HEK293 (cell line): ENCODE measurements around the gene ZNF45.

Experiments
- BCL11B ChIP-seq: fragments of 450-650 bp; formaldehyde crosslinking; IDR thresholded peaks from 2 replicates; pipeline ENCODE4 v1.5.1; 2016; ENCODE audit warnings: low read depth, missing biosample characterization, missing genetic modification characterization
- KLF16 ChIP-seq: fragments of 450-650 bp; formaldehyde crosslinking; IDR thresholded peaks from 2 replicates; pipeline ENCODE4 v1.5.1; 2017; ENCODE audit warnings: missing biosample characterization, missing genetic modification characterization
- MYNN ChIP-seq: fragments of 450-650 bp; formaldehyde crosslinking; IDR thresholded peaks from 2 replicates; pipeline ENCODE4 v1.5.1; 2016; ENCODE audit warnings: missing biosample characterization, missing genetic modification characterization, borderline replicate concordance
- PRDM1 ChIP-seq: fragments of 450-650 bp; formaldehyde crosslinking; IDR thresholded peaks from 2 replicates; pipeline ENCODE4; 2016; ENCODE audit warnings: missing biosample characterization, missing genetic modification characterization
- ZEB2 ChIP-seq: fragments of 450-650 bp; formaldehyde crosslinking; IDR thresholded peaks from 2 replicates; pipeline ENCODE4 v1.5.1; 2016; ENCODE audit warnings: missing biosample characterization, missing genetic modification characterization
- ZNF114 ChIP-seq: fragments of 450-650 bp; formaldehyde crosslinking; IDR thresholded peaks from 2 replicates; pipeline ENCODE4 v1.5.0; 2017; ENCODE audit warnings: missing biosample characterization, missing genetic modification characterization
- ZNF140 ChIP-seq: fragments of 450-650 bp; formaldehyde crosslinking; IDR thresholded peaks from 2 replicates; pipeline ENCODE4 v1.5.1; 2016; ENCODE audit warnings: missing biosample characterization, missing genetic modification characterization
- ZNF155 ChIP-seq: fragments of 450-650 bp; formaldehyde crosslinking; IDR thresholded peaks from 2 replicates; pipeline ENCODE4 v1.5.1; 2016; ENCODE audit warnings: missing biosample characterization, missing genetic modification characterization
- ZNF157 ChIP-seq: fragments of 450-650 bp; formaldehyde crosslinking; IDR thresholded peaks from 2 replicates; pipeline ENCODE4 v1.5.1; 2016; ENCODE audit warnings: missing biosample characterization, missing genetic modification characterization
- ZNF16 ChIP-seq: fragments of 450-650 bp; formaldehyde crosslinking; IDR thresholded peaks from 2 replicates; pipeline ENCODE4 v1.5.1; 2016; ENCODE audit warnings: low read depth, missing biosample characterization, missing genetic modification characterization
- ZNF175 ChIP-seq: fragments of 450-650 bp; formaldehyde crosslinking; IDR thresholded peaks from 2 replicates; pipeline ENCODE4 v1.5.1; 2016; ENCODE audit warnings: missing biosample characterization, missing genetic modification characterization
- ZNF211 ChIP-seq: fragments of 450-650 bp; formaldehyde crosslinking; IDR thresholded peaks from 2 replicates; pipeline ENCODE4 v1.5.1; 2016; ENCODE audit warnings: low read depth, missing biosample characterization, missing genetic modification characterization
- ZNF354C ChIP-seq: fragments of 450-650 bp; formaldehyde crosslinking; IDR thresholded peaks from 2 replicates; pipeline ENCODE4 v1.5.1; 2016; ENCODE audit warnings: missing biosample characterization, missing genetic modification characterization, low read depth, borderline replicate concordance
- ZNF366 ChIP-seq: fragments of 450-650 bp; formaldehyde crosslinking; conservative IDR thresholded peaks from 2 replicates; pipeline ENCODE4 v1.5.1; 2016; ENCODE audit warnings: missing biosample characterization, missing genetic modification characterization
- ZNF433 ChIP-seq: fragments of 450-650 bp; formaldehyde crosslinking; IDR thresholded peaks from 2 replicates; pipeline ENCODE4 v1.5.1; 2016; ENCODE audit warnings: missing biosample characterization, missing genetic modification characterization, low read depth
- ZNF501 ChIP-seq: fragments of 450-650 bp; formaldehyde crosslinking; IDR thresholded peaks from 2 replicates; pipeline ENCODE4 v1.5.1; 2016; ENCODE audit warnings: missing biosample characterization, missing genetic modification characterization
- ZNF510 ChIP-seq: fragments of 450-650 bp; formaldehyde crosslinking; IDR thresholded peaks from 2 replicates; pipeline ENCODE4 v1.5.1; 2018; ENCODE audit warnings: mild to moderate bottlenecking, missing genetic modification characterization, missing biosample characterization; ENCODE audit not compliant: insufficient replicate concordance
- ZNF561 ChIP-seq: fragments of 450-650 bp; IDR thresholded peaks from 2 replicates; pipeline ENCODE4 v1.5.1; 2018; ENCODE audit warnings: missing biosample characterization, missing genetic modification characterization, borderline replicate concordance
- ZNF677 ChIP-seq: fragments of 450-650 bp; IDR thresholded peaks from 2 replicates; pipeline ENCODE4 v1.5.0; 2018; ENCODE audit warnings: missing biosample characterization, mild to moderate bottlenecking, missing genetic modification characterization, moderate library complexity
- ZNF768 ChIP-seq: fragments of 450-650 bp; formaldehyde crosslinking; IDR thresholded peaks from 2 replicates; pipeline ENCODE4 v1.5.1; 2018; ENCODE audit warnings: missing biosample characterization, mild to moderate bottlenecking, missing genetic modification characterization
- ZNF791 ChIP-seq: fragments of 450-650 bp; formaldehyde crosslinking; IDR thresholded peaks from 2 replicates; pipeline ENCODE4 v1.5.1; 2016; ENCODE audit warnings: missing biosample characterization, missing genetic modification characterization
- ZSCAN30 ChIP-seq: fragments of 450-650 bp; IDR thresholded peaks from 2 replicates; pipeline ENCODE4 v1.5.1; 2018; ENCODE audit warnings: missing biosample characterization, mild to moderate bottlenecking, missing genetic modification characterization, moderate library complexity
- ZXDB ChIP-seq: fragments of 450-650 bp; formaldehyde crosslinking; IDR thresholded peaks from 2 replicates; pipeline ENCODE4 v1.5.1; 2016; ENCODE audit warnings: missing biosample characterization, missing genetic modification characterization
- TF ChIP-seq, protein P1 (sequence below): fragments of 450-650 bp; formaldehyde crosslinking; IDR thresholded peaks from 2 replicates; pipeline ENCODE4 v1.5.0; 2017; ENCODE audit warnings: missing biosample characterization, missing genetic modification characterization, borderline replicate concordance
- TF ChIP-seq, protein P2 (sequence below): fragments of 450-650 bp; formaldehyde crosslinking; IDR thresholded peaks from 2 replicates; pipeline ENCODE4 v1.5.1; 2016; ENCODE audit warnings: missing biosample characterization, missing genetic modification characterization
- TF ChIP-seq, protein P3 (sequence below): fragments of 450-650 bp; formaldehyde crosslinking; IDR thresholded peaks from 2 replicates; pipeline ENCODE4 v1.5.1; 2016; ENCODE audit warnings: missing biosample characterization, missing genetic modification characterization
- TF ChIP-seq, protein P4 (sequence below): fragments of 450-650 bp; formaldehyde crosslinking; IDR thresholded peaks from 2 replicates; pipeline ENCODE4 v1.5.1; 2016; ENCODE audit warnings: missing biosample characterization, missing genetic modification characterization
- TF ChIP-seq, protein P5 (sequence below): fragments of 450-650 bp; formaldehyde crosslinking; IDR thresholded peaks from 2 replicates; pipeline ENCODE4 v1.5.1; 2016; ENCODE audit warnings: missing biosample characterization, missing genetic modification characterization

The ZNF45 gene

DNA sequence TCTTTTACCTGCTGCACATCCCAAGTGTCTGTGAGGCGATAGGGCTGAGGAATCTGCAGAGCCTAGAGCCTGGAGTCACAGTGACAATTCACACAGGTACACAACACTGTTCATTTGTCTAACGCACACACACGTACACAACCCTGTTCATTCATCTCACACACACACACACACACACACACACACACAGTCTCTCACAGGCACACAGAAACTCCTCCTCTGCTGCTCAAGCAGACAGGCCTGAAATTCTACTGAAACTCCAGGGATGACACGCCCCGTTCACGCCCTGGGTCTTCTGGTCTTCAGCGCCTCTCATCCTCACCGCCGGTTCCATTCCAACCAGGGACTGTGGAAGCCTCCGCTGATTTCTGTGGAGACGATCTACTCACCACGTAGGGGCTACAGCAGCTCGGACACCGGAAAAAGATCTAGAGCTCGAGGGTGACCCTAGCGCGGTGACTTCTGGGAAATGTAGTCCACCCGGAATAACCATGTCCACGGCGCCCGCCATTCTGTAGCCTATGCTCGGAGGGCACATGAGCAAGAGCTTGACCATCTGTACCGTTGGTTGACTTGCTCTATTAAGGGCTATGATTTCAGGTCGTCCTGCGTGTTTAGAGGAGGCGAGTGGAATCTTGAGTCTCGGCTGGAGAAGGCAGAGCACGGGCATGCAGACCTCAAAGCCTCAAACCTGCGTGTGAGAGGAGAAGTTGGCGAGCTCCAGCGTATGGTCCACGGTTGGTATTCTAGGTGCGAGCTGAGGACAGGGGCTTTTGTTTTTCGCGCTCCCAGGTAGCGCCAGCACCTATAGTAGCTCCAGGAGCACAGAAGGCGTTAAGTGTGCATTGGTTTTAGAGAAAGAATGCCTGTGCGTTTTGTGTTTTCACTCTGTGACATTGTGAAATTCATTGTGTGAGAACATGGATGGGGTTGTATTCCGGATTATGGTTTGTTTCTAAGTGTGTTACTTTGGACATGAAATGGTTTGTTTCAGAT lies 33.4 kb downstream of the ZNF45 start (continued):
- TF ChIP-seq, protein P1, sequence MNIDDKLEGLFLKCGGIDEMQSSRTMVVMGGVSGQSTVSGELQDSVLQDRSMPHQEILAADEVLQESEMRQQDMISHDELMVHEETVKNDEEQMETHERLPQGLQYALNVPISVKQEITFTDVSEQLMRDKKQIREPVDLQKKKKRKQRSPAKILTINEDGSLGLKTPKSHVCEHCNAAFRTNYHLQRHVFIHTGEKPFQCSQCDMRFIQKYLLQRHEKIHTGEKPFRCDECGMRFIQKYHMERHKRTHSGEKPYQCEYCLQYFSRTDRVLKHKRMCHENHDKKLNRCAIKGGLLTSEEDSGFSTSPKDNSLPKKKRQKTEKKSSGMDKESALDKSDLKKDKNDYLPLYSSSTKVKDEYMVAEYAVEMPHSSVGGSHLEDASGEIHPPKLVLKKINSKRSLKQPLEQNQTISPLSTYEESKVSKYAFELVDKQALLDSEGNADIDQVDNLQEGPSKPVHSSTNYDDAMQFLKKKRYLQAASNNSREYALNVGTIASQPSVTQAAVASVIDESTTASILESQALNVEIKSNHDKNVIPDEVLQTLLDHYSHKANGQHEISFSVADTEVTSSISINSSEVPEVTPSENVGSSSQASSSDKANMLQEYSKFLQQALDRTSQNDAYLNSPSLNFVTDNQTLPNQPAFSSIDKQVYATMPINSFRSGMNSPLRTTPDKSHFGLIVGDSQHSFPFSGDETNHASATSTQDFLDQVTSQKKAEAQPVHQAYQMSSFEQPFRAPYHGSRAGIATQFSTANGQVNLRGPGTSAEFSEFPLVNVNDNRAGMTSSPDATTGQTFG, result peak; percentile 92; the same call in 1 of the 2 replicates
- TF ChIP-seq, protein P2, sequence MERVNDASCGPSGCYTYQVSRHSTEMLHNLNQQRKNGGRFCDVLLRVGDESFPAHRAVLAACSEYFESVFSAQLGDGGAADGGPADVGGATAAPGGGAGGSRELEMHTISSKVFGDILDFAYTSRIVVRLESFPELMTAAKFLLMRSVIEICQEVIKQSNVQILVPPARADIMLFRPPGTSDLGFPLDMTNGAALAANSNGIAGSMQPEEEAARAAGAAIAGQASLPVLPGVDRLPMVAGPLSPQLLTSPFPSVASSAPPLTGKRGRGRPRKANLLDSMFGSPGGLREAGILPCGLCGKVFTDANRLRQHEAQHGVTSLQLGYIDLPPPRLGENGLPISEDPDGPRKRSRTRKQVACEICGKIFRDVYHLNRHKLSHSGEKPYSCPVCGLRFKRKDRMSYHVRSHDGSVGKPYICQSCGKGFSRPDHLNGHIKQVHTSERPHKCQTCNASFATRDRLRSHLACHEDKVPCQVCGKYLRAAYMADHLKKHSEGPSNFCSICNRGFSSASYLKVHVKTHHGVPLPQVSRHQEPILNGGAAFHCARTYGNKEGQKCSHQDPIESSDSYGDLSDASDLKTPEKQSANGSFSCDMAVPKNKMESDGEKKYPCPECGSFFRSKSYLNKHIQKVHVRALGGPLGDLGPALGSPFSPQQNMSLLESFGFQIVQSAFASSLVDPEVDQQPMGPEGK (tag by site-specific recombination), result peak; percentile 74; the same call in 1 of the 2 replicates
- TF ChIP-seq ZNF157 (tag by site-specific recombination) (peak; percentile 66; the same call in 1 of the 2 replicates), ZNF175 (tag by site-specific recombination) (0 out of 2 replicates have a peak, but pooled peaks have one; percentile 77), MYNN (tag by site-specific recombination) (peak; percentile 76; the same call in 1 of the 2 replicates), ZNF140 (no peak), ZNF16 (tag by site-specific recombination) (peak; percentile 11; the same call in 1 of the 2 replicates), ZNF366 (tag by site-specific recombination) (peak; percentile 48), ZNF433 (tag by site-specific recombination) (no peak), BCL11B (peak; percentile 69; the same call in 1 of the 2 replicates), ZNF677 (tag by site-specific recombination) (no peak), ZXDB (tag by site-specific recombination) (peak; percentile 93), ZNF510 (tag by site-specific recombination) (no peak), KLF16 (tag by site-specific recombination) (peak; percentile 85), ZNF768 (no peak; the same call in 1 of the 2 replicates), ZNF791 (tag by site-specific recombination) (peak; percentile 77; the same call in 1 of the 2 replicates), ZNF501 (tag by site-specific recombination) (peak; percentile 88), ZNF155 (tag by site-specific recombination) (peak; percentile 93; the same call in 1 of the 2 replicates), ZNF354C (tag by site-specific recombination) (no peak), ZNF114 (tag by site-specific recombination) (no peak), ZNF211 (tag by site-specific recombination) (peak; percentile 63), ZNF561 (tag by site-specific recombination) (peak; percentile 77; the same call in 1 of the 2 replicates), ZSCAN30 (tag by site-specific recombination) (0 out of 2 replicates have a peak, but pooled peaks have one; percentile 12), ZEB2 (tag by site-specific recombination) (peak; percentile 65), PRDM1 (peak; percentile 68)
- TF ChIP-seq, protein P3, sequence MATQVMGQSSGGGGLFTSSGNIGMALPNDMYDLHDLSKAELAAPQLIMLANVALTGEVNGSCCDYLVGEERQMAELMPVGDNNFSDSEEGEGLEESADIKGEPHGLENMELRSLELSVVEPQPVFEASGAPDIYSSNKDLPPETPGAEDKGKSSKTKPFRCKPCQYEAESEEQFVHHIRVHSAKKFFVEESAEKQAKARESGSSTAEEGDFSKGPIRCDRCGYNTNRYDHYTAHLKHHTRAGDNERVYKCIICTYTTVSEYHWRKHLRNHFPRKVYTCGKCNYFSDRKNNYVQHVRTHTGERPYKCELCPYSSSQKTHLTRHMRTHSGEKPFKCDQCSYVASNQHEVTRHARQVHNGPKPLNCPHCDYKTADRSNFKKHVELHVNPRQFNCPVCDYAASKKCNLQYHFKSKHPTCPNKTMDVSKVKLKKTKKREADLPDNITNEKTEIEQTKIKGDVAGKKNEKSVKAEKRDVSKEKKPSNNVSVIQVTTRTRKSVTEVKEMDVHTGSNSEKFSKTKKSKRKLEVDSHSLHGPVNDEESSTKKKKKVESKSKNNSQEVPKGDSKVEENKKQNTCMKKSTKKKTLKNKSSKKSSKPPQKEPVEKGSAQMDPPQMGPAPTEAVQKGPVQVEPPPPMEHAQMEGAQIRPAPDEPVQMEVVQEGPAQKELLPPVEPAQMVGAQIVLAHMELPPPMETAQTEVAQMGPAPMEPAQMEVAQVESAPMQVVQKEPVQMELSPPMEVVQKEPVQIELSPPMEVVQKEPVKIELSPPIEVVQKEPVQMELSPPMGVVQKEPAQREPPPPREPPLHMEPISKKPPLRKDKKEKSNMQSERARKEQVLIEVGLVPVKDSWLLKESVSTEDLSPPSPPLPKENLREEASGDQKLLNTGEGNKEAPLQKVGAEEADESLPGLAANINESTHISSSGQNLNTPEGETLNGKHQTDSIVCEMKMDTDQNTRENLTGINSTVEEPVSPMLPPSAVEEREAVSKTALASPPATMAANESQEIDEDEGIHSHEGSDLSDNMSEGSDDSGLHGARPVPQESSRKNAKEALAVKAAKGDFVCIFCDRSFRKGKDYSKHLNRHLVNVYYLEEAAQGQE (tag by site-specific recombination), result no peak; the same call in none of the 2 replicates
- TF ChIP-seq, protein P4, sequence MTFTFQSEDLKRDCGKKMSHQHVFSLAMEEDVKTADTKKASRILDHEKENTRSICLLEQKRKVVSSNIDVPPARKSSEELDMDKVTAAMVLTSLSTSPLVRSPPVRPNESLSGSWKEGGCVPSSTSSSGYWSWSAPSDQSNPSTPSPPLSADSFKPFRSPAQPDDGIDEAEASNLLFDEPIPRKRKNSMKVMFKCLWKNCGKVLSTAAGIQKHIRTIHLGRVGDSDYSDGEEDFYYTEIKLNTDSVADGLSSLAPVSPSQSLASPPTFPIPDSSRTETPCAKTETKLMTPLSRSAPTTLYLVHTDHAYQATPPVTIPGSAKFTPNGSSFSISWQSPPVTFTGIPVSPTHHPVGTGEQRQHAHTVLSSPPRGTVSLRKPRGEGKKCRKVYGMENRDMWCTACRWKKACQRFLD, result no peak
- TF ChIP-seq, protein P5, sequence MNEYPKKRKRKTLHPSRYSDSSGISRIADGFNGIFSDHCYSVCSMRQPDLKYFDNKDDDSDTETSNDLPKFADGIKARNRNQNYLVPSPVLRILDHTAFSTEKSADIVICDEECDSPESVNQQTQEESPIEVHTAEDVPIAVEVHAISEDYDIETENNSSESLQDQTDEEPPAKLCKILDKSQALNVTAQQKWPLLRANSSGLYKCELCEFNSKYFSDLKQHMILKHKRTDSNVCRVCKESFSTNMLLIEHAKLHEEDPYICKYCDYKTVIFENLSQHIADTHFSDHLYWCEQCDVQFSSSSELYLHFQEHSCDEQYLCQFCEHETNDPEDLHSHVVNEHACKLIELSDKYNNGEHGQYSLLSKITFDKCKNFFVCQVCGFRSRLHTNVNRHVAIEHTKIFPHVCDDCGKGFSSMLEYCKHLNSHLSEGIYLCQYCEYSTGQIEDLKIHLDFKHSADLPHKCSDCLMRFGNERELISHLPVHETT (tag by site-specific recombination), result peak; percentile 72; the same call in 1 of the 2 replicates
